NCI-H2196 treated with DMSO at 0.1 percent for 48 hours (cell line): ENCODE results near the gene DDX31.

ENCODE experiments used
- DNase-seq: peaks from one replicate; lab custom pipeline; 2025; ENCODE audit not compliant: unreplicated experiment; lab: John Stamatoyannopoulos, UW

Gene DDX31

DNA sequence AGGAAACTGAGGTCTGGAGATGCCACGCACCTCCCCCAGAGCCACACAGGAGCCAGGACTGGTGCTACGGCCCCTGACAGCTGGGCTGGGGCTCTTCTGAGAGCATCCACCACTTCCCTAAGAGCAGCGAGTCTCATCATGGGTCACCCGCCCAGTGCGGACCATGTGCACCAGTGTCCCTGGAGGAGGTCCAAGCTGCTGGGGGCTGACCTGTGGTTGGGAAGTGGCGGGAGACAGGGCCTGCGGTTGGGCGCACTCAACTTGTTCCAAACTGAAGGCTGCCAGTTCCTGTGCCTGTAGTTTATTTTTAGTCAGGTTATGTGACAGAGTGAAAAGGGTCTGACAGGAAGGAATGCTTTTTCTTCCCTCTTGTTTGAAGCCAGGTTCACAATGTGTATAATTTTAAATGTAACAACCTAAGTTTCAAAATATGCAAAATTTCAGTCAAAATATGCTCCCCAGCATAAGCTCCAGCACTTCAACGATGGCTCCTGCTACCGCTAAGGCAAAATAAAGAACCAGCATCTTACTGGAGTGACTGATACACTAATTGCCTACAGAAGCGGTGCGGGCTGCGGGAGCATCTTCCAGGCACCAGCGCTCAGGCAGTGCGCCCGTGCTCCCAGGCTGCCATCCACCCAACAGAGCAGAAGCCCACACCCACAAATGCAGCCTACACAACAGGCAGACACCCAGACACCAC, 72.6 kb downstream of the DDX31 start:
- no peak for DNase-seq

DNA sequence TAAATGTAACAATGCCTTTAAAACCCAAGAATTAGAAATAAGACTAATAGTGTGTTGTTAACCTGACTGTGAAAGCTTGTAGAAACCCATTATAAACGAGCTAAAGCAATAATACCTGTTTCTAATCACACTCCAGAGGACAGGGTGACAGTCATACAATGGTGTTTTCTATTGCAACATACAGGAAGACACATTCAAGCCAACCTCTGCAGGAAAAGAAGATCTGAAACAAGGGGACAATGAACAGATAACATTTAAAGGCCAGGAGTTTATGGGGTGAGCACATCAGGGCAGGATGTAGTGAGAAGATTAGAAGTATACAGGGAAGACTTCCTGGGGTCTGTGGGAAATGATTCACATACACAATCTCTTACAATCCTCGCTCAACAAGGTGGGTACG, 73.6 kb downstream of the DDX31 start:
- DNase-seq = no peak

DNA sequence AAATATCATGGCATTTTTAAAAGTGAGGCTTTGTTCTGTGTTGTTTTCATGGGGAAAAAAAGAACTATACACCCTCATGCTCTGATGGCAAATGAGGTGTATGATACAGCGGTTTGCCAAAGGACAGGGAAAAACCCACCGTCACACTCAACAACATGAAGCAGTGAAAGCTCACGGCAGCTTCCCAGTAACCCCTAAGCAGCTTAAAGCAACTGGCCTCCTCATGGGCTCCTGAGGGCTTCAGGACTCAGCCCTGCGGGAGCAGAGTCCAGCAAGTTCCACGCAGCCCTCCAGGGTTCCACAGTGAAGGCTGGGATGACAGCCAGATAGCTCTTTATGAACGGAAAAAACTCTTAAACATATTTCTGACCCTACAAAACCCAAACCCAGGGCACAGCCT, 74.5 kb downstream of the DDX31 start:
- DNase-seq = no peak

DNA sequence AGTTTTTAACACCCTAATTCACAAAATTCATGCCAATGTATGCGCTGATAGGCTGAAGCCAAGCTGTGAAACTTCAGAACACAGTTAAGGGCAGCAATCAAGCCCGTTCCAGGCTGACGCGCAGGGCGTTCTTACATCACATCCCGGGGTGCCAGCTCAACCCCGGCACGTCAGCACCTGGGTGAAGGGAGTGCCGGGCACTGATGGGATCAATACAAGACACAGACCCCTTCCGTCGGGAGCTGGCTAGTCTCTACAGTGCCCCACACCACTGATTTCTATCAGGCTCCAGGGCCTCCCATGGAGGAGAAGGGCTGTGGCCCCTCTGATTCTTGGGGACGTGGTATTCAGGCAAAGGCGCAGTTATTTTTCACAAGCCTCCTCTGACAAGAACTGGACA, 75.4 kb downstream of the DDX31 start:
- no peak for DNase-seq

DNA sequence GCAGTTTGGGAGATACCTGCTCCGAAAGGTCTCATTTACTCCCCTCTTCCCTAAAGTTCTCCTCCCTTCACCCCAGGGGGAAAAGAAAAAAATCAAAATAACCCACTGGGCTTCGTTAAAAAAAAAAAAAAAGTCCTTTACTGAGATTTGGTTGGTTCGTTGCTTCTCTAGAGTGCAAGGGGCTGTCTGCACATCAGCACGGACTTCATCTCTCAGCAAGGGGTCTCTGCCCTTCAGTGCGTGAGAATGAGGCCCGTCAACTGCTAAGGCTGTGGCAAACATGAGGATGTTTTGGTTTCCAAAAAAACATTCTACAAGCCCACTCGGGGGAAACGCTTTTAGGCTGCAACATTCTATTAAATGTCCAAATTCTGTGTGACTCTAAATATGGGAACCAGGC, 77.3 kb downstream of the DDX31 start:
- no peak for DNase-seq

DNA sequence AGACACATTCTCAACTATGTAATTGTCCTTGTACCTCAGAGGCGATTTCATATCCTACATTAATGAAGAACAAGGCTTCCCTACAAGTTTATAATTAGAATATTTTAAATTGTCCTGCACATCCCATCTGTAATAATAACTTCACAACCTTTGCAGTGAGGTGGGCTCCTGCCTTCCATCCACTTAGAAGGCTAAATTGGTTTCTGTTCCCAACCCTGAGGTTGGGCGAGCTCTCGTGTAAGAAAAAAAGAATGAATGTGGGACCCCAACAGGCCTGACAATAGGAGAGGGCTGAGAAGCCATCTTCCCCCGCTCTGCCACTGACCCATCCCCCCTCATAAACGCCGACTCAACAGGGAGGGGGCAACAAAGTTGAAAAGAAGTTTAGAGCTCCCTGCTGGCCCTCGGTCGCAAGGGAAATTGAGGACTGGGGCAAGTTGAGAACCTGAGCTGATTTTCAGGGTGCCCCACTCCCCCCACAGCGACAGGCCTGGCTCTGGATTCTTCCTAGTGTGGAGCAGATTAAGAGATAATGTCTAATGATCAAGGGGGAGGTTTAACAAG, 78.0 kb downstream of the DDX31 start:
- DNase-seq = no peak

DNA sequence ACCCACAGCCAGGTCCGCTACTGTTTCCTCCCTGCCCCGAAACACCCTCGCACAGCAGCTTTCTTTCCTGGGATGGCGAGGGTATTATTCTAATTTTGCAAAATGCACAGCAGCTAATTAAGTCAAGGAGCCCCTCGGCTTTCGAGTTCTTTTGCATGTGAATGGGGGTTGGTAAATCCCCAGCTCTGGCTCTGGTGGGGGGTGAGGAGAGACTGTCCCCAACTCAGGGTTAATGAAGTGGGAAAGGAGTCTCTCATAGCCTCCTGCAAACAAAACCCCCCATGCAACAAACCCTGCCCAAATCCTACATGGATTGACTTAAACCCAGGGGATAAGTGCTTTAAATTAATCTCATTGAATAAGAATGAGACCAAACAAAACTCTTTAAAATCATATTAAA, 78.5 kb downstream of the DDX31 start:
- DNase-seq = no peak

DNA sequence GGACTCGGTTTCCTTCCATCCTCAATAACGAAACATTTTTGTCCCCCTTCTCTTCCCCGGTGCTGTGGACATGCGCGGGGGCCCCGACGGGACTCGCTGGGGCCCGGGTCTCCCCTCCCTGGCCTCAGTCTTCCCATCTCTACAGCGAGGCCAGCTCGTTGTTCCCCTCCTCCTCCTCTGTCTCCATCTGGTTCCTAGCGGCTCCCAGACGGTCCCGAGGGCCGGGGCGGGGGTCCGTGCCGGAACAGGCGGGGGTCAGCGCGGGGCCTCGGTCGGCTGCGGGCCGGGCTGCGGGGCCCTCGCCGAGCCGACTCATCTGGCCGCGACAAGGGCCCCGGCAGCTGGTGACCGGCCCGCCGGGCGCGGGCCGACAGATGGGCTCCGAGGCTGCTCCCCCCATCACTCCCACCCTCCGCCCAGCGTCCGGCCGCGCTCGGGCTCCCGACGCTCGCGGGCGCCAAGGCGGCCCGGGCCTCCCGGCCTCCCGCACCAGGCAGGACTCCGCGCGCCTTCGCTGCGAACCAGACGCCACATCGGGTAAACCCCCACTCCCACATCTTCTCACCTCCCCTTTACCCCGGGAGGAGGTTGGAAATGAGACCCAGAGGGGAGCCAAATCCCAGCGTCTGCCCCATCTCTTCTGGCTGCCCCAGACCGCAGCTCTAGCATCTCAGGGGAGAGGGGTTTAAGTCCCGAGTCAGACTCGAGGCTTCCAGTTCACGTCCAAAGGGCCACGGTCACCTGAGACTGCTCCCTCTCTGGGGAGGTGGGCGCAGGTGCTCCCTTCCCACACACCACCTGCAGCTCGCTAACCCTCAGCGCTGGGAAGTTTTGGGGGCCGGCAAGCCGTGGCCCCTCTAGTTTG, 79.2 kb downstream of the DDX31 start:
- DNase-seq = no peak

DNA sequence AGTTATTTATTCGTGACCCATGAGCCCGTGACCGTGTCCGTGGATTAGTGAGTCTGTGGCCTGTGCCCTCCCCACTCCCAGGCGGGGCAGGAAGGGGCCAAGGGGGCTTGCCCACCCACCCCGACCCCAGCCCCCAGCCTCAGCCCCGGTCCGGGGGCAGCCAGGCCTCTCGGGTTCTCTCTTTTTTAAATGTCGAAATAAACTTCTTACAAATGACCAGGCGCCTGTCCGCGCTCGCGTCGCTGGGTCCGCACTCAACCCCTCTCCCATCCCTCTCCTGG, 79.8 kb downstream of the DDX31 start:
- no peak for DNase-seq

DNA sequence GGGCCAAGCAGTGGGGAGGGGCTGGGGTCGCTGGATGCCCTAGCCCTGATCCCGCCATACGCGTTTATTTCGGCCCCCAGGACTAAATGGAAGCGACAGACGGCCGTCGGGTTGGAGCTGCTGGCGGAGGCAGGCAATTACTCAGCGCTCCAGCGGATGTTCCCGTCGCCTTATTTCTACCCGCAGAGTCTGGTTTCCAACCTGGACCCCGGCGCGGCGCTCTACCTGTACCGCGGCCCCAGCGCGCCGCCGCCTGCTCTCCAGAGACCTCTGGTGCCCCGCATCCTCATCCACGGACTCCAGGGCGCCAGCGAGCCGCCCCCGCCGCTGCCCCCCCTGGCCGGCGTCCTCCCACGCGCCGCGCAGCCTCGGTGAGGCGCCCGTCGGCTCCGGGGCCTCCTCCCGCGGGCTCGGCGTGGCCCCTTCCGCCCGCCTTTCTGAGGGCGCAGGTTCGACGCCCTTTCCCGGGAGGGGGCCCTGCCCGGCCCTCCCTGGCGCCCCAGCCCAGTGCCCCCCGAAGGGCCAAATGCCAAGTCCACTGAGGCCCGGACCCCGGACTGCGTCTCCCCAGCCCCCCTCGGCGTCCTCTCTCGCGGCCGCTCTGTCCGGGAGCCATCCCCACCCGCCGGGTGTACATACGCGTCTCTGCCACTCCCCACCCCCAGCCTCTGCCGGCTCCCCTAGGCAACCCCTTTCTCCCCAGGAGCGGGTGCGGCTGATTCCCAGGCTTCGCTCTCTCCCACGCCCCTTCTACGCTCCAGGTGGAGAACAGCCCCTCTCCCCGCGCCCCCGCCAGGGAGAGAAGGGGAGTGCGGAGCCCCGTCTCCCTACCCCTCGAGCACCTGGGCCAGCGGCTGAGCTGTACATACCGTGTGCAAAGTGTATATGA, 80.4 kb downstream of the DDX31 start:
- no peak for DNase-seq

DNA sequence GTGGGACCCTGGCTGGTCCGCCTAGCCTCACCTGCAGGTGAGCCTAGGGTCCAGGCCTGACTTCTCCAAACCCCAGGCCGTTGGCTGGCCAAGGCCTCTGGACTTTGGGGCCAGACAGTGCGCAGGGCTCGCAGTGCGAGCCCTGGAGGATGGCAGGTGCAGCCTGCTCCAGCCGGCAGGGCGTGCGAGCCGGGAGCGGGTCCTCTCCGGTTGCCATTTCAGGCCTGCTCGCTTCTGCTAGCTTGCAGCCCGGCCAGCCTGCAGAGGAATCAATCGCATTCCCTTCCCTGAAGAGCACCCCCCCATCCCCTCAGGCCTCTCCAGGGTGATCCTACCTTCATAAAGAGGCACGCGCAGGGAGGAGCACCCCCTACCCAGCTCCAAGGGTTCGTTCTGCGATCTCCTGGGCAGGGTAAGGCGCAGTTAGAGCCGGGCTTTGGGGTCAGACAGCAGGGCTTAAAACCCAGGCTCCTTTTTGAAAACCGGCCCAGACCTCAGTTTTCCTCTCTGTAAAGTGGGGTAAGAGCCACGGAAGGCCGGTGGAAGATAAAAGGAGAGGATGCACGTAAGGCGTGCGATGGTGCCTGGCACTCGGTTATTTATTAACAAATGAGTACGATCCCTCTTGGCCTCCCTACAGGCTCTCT, 81.2 kb downstream of the DDX31 start:
- DNase-seq = no peak

DNA sequence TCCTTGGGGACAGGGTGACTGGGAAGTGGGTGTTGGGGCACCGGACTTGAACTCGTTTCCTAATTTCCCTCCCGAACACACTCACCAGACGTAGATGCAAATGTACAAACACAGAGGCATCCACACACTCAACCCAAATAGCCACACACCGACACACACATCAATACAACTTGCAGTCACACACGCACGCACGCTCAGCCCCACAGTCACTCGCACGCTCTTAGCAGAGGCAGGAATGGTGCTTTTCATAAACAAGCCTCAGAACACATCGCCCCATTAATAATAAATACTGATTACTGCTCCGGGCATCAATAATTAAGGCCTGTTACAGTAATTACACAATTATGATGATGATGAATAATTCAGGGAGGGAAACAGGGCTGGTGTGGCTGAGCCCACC, 81.7 kb downstream of the DDX31 start:
- DNase-seq = no peak

DNA sequence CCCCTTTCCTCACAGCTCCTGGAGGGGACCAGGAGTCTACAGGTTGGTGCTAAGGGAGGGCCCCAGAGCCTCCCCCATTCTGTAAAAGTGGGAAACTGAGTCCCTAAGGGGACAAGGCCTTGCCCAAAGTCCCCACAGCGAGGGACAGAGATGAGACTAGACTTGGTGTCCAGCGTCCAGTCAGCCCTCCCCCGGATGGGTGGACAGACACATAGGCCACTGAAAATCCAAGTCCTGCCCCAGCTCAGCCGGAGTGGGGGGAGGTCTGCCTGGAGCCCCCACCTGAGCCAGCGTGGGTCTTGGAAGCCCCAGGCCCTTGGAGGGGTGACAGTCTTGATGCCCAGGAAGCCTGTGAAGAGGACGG, 82.2 kb downstream of the DDX31 start:
- no peak for DNase-seq

DNA sequence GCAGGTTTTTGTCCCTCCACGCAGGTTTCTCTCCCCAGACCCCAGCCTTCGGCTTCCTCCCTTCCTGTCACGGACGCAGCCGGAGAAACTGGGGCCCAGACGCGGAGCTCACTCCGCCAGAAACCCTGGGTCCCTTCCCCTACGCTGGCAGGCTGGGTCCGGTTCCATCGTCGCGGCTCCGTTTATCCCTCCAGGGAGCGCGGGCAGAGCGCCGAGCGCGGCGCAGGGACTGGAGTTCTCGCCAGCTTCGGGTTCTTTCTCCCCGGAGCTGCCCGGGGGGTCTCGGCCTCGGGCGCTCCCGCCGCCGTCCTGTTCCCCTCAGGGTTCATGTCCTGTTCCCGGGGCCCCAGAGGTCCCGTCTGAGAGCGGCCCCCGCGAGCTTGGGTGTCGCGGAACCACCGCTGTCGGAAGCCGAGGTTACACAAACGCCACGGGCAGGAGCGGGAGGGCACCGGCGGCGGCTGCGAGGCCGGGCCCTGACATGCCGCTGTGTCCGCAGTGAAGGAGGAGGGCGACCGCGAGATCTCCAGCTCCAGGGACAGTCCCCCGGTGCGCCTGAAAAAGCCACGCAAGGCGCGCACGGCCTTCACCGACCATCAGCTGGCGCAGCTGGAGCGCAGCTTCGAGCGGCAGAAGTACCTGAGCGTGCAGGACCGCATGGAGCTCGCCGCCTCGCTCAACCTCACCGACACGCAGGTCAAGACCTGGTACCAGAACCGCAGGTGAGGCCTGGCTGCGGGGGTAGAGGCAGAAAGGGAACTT, 82.8 kb downstream of the DDX31 start:
- DNase-seq = no peak

DNA sequence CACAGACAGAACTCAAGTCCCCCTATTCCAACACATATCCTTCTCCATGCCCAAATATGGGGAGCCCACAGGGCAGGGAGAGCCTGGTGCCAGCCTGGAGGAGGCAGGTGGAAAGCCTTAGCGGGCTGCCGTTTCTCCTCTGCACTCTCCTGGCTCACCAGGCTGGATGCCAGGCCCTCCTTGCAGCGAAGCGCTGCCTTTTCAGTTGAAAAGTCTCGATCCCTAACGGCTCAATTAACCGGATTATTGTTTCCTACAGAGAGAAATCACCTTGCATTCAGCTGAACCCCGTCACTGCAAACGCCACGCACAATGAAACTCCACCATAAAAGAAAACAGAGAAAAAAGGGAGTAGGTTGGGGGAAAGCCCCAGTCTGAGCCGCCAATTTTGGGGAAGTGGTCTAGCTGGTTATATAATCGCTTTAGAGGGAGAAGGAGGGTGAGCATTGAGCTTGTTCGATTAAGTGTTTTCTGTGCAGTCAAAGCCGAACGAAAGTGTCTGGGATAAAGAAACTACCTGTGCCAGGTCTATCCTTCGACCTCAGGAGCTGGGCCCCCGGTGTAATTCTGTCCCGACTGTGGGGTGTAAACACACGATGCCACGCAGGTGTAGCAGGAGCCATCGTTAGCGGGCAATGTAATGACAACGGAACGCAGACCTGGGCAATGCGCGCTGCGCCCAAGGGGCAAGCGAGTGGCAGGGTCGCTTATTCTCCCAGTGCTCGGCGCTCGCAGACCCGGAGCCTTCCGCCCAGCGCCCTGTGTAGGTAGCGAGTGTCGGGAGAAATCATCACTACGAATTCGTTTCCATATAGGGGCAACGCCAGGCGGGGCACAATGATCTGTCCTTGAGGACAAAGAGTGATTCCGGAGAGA, 83.6 kb downstream of the DDX31 start:
- no peak for DNase-seq

DNA sequence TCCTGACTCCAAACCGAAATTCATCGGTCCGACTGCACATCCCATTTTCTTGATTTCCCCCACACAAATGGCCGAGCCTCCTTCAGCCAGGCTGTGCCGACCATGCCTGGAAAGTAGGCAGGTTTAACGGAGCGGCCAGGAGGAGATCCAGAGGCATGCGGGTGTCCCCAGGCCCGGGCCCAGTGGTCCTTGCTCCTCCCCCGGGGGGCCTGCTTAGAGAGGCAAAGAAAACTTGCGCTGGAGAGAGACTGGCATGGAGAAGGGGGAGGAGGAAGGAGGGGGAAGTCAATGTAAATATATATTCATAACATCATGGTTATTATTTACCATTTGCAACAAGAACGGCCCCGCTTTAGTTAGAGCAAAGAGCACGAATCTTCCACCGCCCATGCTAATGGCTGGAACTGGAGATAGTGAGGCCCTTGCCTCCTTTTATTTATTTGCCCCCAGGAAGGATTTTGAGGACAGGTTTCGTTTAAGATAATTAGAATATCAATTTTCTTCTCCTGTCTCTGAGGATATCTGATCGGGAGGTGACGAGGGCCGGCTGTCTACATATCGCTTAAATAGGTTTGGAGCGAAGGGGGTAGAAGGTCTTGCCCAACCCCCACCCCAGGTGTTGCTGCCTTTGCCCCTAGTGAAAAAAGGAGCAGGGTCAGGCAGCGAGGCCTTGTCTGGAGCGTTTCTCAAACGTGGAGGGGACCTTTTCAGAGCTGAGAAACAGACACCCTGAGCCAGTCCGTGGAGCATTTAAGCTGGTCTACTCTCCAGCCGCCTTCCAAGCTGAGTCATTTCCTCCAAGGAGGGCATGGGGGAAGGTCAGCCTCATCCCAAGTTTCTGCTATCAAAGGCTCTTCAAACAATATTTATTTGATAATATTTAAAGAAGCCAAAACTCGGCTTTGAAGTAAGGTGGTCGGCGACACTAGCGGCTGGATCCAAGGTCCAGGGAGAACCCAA, 84.9 kb downstream of the DDX31 start:
- DNase-seq = no peak

DNA sequence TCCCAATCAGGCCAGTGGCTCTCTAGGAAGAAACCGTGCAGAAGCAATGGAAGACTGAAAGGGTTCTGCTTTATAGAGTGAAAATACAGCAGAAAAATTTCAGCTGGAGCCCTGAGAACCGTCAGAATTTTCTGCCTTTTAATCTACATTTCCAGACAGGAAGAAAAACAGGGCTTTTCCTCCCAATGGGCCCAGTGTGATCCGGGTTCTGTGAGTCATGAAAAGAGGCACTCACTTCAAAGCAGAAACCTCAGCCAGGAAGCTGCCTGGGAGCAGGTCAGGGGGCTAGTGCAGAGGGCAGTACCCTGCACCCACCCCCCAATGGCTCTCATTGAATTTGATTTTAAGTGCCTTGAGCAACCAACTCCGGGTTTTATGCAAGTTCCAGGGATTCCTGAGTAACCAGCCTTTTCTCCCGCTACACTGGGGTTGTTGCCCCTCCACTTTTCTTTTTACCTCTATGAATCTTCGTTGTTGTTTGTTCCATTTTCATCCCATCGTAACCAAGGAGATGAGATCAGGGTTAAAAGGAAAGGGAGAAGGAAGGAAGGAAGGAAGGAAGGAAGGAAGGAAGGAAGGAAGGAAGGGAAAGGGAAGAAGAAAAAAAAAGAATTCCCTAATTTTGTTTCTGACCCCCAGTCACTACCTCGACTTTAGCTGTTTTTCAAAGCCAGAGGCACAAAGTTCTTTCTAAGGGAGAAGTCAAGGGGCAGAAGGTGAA, 86.0 kb downstream of the DDX31 start:
- no peak for DNase-seq
